Measurements from ENCODE around the gene TCF4.

Gene TCF4

GRCh38 chr18:55253814-55254213 lies 334.2 kb downstream of the TCF4 start:
- Histone ChIP-seq H3K27me3 (ENCODE audit: control insufficient read depth, low read length) (no peaks in the 10 kb centered on the region), H3K4me2 (ENCODE audit: low read length) (no peak overlapping the region), H3K36me3 (ENCODE audit: control insufficient read depth, low read length) (peaks cover 99% of the 10 kb centered on the region), H3K4me1 (ENCODE audit: control insufficient read depth, low read length) (no peaks in the 10 kb centered on the region), H4K20me1 (ENCODE audit: control insufficient read depth, insufficient read depth, low read depth, low read length) (no peaks in the 10 kb centered on the region), H3K9me2 (replicated peaks; ENCODE audit: control insufficient read depth, low read length) (no peaks in the 10 kb centered on the region), H3K27ac (ENCODE audit: low read depth, low read length) (no peak overlapping the region), H3F3A (ENCODE audit: control insufficient read depth, insufficient read depth) (0 out of 2 replicates have a peak, but pooled peaks cover 3% of the 10 kb centered on the region), H3K4me3 (ENCODE audit: low read length) (no peak overlapping the region), H3K9me3 (ENCODE audit: control insufficient read depth, insufficient read depth, low read length) (no peaks in the 10 kb centered on the region), H3K79me2 (ENCODE audit: control insufficient read depth, low read length) (no peaks in the 10 kb centered on the region)
- TF ChIP-seq EZH2phosphoT487 (IDR thresholded peaks at IDR 0.05; ENCODE audit: borderline replicate concordance, low read length) (no peak), CTCF (IDR thresholded peaks at IDR 0.05; ENCODE audit: low read depth, low read length, poor library complexity, severe bottlenecking) (no peak)

GRCh38 chr18:55252901-55253300 lies 335.1 kb downstream of the TCF4 start:
- no peaks in the 10 kb centered on the region for H3K9me2 ChIP-seq (replicated peaks; ENCODE audit: control insufficient read depth, low read length)
- H3K4me3 ChIP-seq (ENCODE audit: low read length), result no peak overlapping the region
- no peak overlapping the region for H3K4me2 ChIP-seq (ENCODE audit: low read length)
- no peaks in the 10 kb centered on the region for H4K20me1 ChIP-seq (ENCODE audit: control insufficient read depth, insufficient read depth, low read depth, low read length)
- H3F3A ChIP-seq (ENCODE audit: control insufficient read depth, insufficient read depth), result no peaks in the 10 kb centered on the region
- no peaks in the 10 kb centered on the region for H3K79me2 ChIP-seq (ENCODE audit: control insufficient read depth, low read length)
- H3K9me3 ChIP-seq (ENCODE audit: control insufficient read depth, insufficient read depth, low read length), result no peaks in the 10 kb centered on the region
- H3K27ac ChIP-seq (ENCODE audit: low read depth, low read length), result no peak overlapping the region
- no peaks in the 10 kb centered on the region for H3K27me3 ChIP-seq (ENCODE audit: control insufficient read depth, low read length)
- H3K4me1 ChIP-seq (ENCODE audit: control insufficient read depth, low read length), result no peaks in the 10 kb centered on the region
- TF ChIP-seq CTCF (IDR thresholded peaks at IDR 0.05; ENCODE audit: low read depth, low read length, poor library complexity, severe bottlenecking), result no peak
- TF ChIP-seq EZH2phosphoT487 (IDR thresholded peaks at IDR 0.05; ENCODE audit: borderline replicate concordance, low read length), result no peak
- H3K36me3 ChIP-seq (ENCODE audit: control insufficient read depth, low read length), result peaks cover 99% of the 10 kb centered on the region

GRCh38 chr18:55252053-55252675 lies 335.8 kb downstream of the TCF4 start:
- Histone ChIP-seq H3K27me3 (ENCODE audit: control insufficient read depth, low read length) (no peaks in the 10 kb centered on the region), H3K4me1 (ENCODE audit: control insufficient read depth, low read length) (no peaks in the 10 kb centered on the region), H4K20me1 (ENCODE audit: control insufficient read depth, insufficient read depth, low read depth, low read length) (no peaks in the 10 kb centered on the region), H3K79me2 (ENCODE audit: control insufficient read depth, low read length) (no peaks in the 10 kb centered on the region), H3K4me2 (ENCODE audit: low read length) (no peak overlapping the region), H3K27ac (ENCODE audit: low read depth, low read length) (no peak overlapping the region), H3K9me2 (replicated peaks; ENCODE audit: control insufficient read depth, low read length) (no peaks in the 10 kb centered on the region), H3K4me3 (ENCODE audit: low read length) (no peak overlapping the region), H3F3A (ENCODE audit: control insufficient read depth, insufficient read depth) (no peaks in the 10 kb centered on the region), H3K36me3 (ENCODE audit: control insufficient read depth, low read length) (peaks cover 99% of the 10 kb centered on the region), H3K9me3 (ENCODE audit: control insufficient read depth, insufficient read depth, low read length) (no peaks in the 10 kb centered on the region)
- no peak for TF ChIP-seq EZH2phosphoT487 (IDR thresholded peaks at IDR 0.05; ENCODE audit: borderline replicate concordance, low read length)
- TF ChIP-seq CTCF (IDR thresholded peaks at IDR 0.05; ENCODE audit: low read depth, low read length, poor library complexity, severe bottlenecking), result no peak

Data from DOHH2 (cell line).